ENCODE results near the gene PRR3.
A peak's percentile ranks its signal among the peaks of the same experiment; 100 is the strongest.

PRR3 gene

GRCh38 chr6:30573113-30573512, 16.0 kb downstream of the PRR3 start:
- ChIA-PET CTCF (interaction anchor here (1.2 to 1.4 kb wide), 2 partner anchors 24 to 89 kb away, joined by 4 read pairs; no protein-coding TSS in a partner anchor), POLR2A (interaction anchor here (0.6 kb wide), 1 partner anchor 16 kb away, joined by 4 read pairs; no protein-coding TSS in a partner anchor)
- no peaks in the 10 kb centered on the region for H3K9me3 ChIP-seq (ENCODE audit: control extremely low read depth in 1 of 5, control insufficient read depth in 4 of 5, insufficient read depth in 2 of 5, low read depth in 1 of 5, low read length in 4 of 5)
- H3K4me1 ChIP-seq (ENCODE audit: control extremely low read depth in 1 of 4, control insufficient read depth in 4 of 4, insufficient read depth in 4 of 4, low read length in 3 of 4), result peaks cover 11 to 36% (median 26%) of the 10 kb centered on the region in 4 experiments
- 67% methylated on average over 3 of the region's 4 CpGs for WGBS (ENCODE audit: insufficient coverage)
- no peak for DNase-seq
- peak overlapping the region in 1 of 2 experiments; percentile 44 for H3K27ac ChIP-seq (ENCODE audit: insufficient read depth in 1 of 2, low read depth in 1 of 2, low read length in 2 of 2, poor library complexity in 1 of 2, severe bottlenecking in 2 of 2)
- H3K36me3 ChIP-seq (ENCODE audit: control insufficient read depth in 4 of 4, insufficient read depth in 4 of 4, low read length in 3 of 4), result peaks cover 7 to 40% (median 21%) of the 10 kb centered on the region in 4 experiments
- no peaks in the 10 kb centered on the region for H3K27me3 ChIP-seq (replicated peaks in 2 of 5; ENCODE audit: control insufficient read depth in 4 of 5, insufficient read depth in 5 of 5, low read length in 4 of 5)
- H3K4me3 ChIP-seq (ENCODE audit: control insufficient read depth in 1 of 7, extremely low read depth in 1 of 7, insufficient read depth in 4 of 7, low read depth in 2 of 7, low read length in 6 of 7), result peak overlapping the region in 1 of 7 experiments; percentile 95

DNA sequence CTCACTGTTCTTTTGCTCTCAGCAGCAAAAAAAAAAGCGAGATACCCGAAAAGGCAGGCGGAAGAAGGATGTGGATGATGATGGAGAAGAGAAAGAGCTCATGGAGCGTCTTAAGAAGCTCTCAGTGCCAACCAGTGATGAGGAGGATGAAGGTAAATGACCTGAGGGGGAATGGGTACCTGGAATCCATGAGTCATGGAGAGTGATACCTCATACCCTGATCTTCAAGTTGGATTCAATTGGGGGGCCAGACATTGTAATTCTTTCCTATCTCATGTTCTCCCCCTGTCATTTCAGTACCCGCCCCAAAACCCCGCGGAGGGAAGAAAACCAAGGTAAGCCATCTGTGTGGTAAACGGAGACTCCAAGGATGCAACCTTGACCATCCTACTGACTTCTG, 21.0 kb downstream of the PRR3 start:
- H3K4me1 ChIP-seq (ENCODE audit: control extremely low read depth in 1 of 4, control insufficient read depth in 4 of 4, insufficient read depth in 4 of 4, low read length in 3 of 4), result peaks cover 0 to 11% (median 2%) of the 10 kb centered on the region in 4 experiments
- H3K4me3 ChIP-seq (ENCODE audit: control insufficient read depth in 1 of 7, extremely low read depth in 1 of 7, insufficient read depth in 4 of 7, low read depth in 2 of 7, low read length in 6 of 7), result no peak overlapping the region
- no peaks in the 10 kb centered on the region for H3K9me3 ChIP-seq (ENCODE audit: control extremely low read depth in 1 of 5, control insufficient read depth in 4 of 5, insufficient read depth in 2 of 5, low read depth in 1 of 5, low read length in 4 of 5)
- ChIA-PET CTCF (interaction anchor here (0.9 to 2.9 kb wide), 8 partner anchors 9 to 153 kb away, joined by 3 to 18 read pairs (median 5); no protein-coding TSS in a partner anchor), POLR2A (interaction anchor here (0.6 to 1.5 kb wide), 2 partner anchors 14 to 94 kb away, joined by 4 to 10 read pairs; no protein-coding TSS in a partner anchor)
- peaks cover 16 to 75% (median 55%) of the 10 kb centered on the region in 4 experiments for H3K36me3 ChIP-seq (ENCODE audit: control insufficient read depth in 4 of 4, insufficient read depth in 4 of 4, low read length in 3 of 4)
- H3K27me3 ChIP-seq (replicated peaks in 2 of 5; ENCODE audit: control insufficient read depth in 4 of 5, insufficient read depth in 5 of 5, low read length in 4 of 5), result no peaks in the 10 kb centered on the region
- no peak overlapping the region for H3K27ac ChIP-seq (ENCODE audit: insufficient read depth in 1 of 2, low read depth in 1 of 2, low read length in 2 of 2, poor library complexity in 1 of 2, severe bottlenecking in 2 of 2)
- WGBS (ENCODE audit: insufficient coverage), result 99% methylated on average over 8 of the region's 8 CpGs
- DNase-seq, result no peak

DNA sequence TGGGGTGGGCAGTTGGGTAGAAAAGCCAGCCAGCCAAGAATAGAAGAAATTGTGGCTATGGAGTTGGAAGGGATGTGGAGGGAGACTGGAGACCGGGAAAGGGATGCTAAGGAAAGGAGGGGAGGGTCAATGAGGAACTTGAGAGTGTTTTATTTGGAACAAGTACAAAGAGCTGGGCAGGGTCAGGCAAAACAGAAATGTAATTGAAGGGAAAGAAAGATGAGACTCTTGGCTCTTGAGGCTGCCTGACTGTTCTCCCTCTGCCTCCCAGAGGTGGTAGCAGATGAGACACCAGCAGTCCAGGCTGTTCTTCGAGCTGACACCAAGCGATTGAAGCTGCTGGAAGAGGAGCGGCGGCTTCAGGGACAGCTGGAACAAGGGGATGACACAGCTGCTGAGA, 26.8 kb downstream of the PRR3 start:
- Histone ChIP-seq H3K9me3 (ENCODE audit: control extremely low read depth in 1 of 5, control insufficient read depth in 4 of 5, insufficient read depth in 2 of 5, low read depth in 1 of 5, low read length in 4 of 5) (no peaks in the 10 kb centered on the region), H3K4me3 (ENCODE audit: control insufficient read depth in 1 of 7, extremely low read depth in 1 of 7, insufficient read depth in 4 of 7, low read depth in 2 of 7, low read length in 6 of 7) (no peak overlapping the region), H3K36me3 (ENCODE audit: control insufficient read depth in 4 of 4, insufficient read depth in 4 of 4, low read length in 3 of 4) (peaks cover 26 to 83% (median 75%) of the 10 kb centered on the region in 4 experiments), H3K27me3 (replicated peaks in 2 of 5; ENCODE audit: control insufficient read depth in 4 of 5, insufficient read depth in 5 of 5, low read length in 4 of 5) (no peaks in the 10 kb centered on the region), H3K27ac (ENCODE audit: insufficient read depth in 1 of 2, low read depth in 1 of 2, low read length in 2 of 2, poor library complexity in 1 of 2, severe bottlenecking in 2 of 2) (no peak overlapping the region), H3K4me1 (ENCODE audit: control extremely low read depth in 1 of 4, control insufficient read depth in 4 of 4, insufficient read depth in 4 of 4, low read length in 3 of 4) (no peaks in the 10 kb centered on the region)
- 100% methylated on average over 5 of the region's 5 CpGs for WGBS (ENCODE audit: insufficient coverage)
- ChIA-PET CTCF (interaction anchor here (1.7 to 3.0 kb wide), 4 partner anchors 11 to 56 kb away, joined by 4 to 23 read pairs (median 7); no protein-coding TSS in a partner anchor), POLR2A (no interaction called here)
- no peak for DNase-seq

DNA sequence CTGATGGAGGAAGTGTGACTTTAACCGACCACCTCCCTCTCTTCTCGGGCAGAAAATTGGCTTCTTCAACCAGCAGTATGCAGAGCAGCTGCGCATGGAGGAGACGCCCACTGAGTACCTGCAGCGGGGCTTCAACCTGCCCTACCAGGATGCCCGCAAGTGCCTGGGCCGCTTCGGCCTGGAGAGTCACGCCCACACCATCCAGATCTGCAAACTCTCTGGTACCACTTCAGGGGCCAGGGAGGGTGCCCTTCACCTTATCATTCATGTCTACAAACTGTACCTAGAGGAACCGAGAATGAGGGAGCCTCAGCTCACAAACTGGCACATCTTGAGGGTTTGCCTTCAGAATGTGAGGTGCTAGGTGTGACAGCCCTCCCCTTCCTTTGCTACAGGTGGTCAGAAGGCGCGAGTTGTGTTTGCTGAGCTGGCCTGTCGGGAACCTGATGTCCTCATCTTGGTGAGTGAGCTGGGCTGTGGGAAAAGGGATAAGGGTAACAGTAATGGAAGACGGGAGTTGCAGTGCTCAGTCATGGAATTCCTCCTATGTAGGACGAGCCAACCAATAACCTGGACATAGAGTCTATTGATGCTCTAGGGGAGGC, 32.8 kb downstream of the PRR3 start:
- WGBS (ENCODE audit: insufficient coverage), result 98% methylated on average over 11 of the region's 15 CpGs
- DNase-seq, result no peak
- no peaks in the 10 kb centered on the region for H3K27me3 ChIP-seq (replicated peaks in 2 of 5; ENCODE audit: control insufficient read depth in 4 of 5, insufficient read depth in 5 of 5, low read length in 4 of 5)
- ChIA-PET POLR2A (interaction anchor here (0.6 kb wide), 1 partner anchor 16 kb away, joined by 4 read pairs; no protein-coding TSS in a partner anchor), CTCF (interaction anchor here (1.0 to 2.5 kb wide), 14 partner anchors 10 to 109 kb away, joined by 3 to 9 read pairs (median 4); no protein-coding TSS in a partner anchor)
- H3K9me3 ChIP-seq (ENCODE audit: control extremely low read depth in 1 of 5, control insufficient read depth in 4 of 5, insufficient read depth in 2 of 5, low read depth in 1 of 5, low read length in 4 of 5), result no peaks in the 10 kb centered on the region
- no peak overlapping the region for H3K27ac ChIP-seq (ENCODE audit: insufficient read depth in 1 of 2, low read depth in 1 of 2, low read length in 2 of 2, poor library complexity in 1 of 2, severe bottlenecking in 2 of 2)
- peaks cover 26 to 79% (median 66%) of the 10 kb centered on the region in 4 experiments for H3K36me3 ChIP-seq (ENCODE audit: control insufficient read depth in 4 of 4, insufficient read depth in 4 of 4, low read length in 3 of 4)
- no peak overlapping the region for H3K4me3 ChIP-seq (ENCODE audit: control insufficient read depth in 1 of 7, extremely low read depth in 1 of 7, insufficient read depth in 4 of 7, low read depth in 2 of 7, low read length in 6 of 7)
- no peaks in the 10 kb centered on the region for H3K4me1 ChIP-seq (ENCODE audit: control extremely low read depth in 1 of 4, control insufficient read depth in 4 of 4, insufficient read depth in 4 of 4, low read length in 3 of 4)

GRCh38 chr6:30590509-30590908, 33.4 kb downstream of the PRR3 start:
- H3K27ac ChIP-seq (ENCODE audit: insufficient read depth in 1 of 2, low read depth in 1 of 2, low read length in 2 of 2, poor library complexity in 1 of 2, severe bottlenecking in 2 of 2), result no peak overlapping the region
- H3K9me3 ChIP-seq (ENCODE audit: control extremely low read depth in 1 of 5, control insufficient read depth in 4 of 5, insufficient read depth in 2 of 5, low read depth in 1 of 5, low read length in 4 of 5), result no peaks in the 10 kb centered on the region
- no peak for DNase-seq
- H3K4me1 ChIP-seq (ENCODE audit: control extremely low read depth in 1 of 4, control insufficient read depth in 4 of 4, insufficient read depth in 4 of 4, low read length in 3 of 4), result no peaks in the 10 kb centered on the region
- ChIA-PET POLR2A (interaction anchor here (0.7 kb wide), 1 partner anchor 17 kb away, joined by 3 read pairs; no protein-coding TSS in a partner anchor), CTCF (interaction anchor here (0.9 to 2.5 kb wide), 18 partner anchors 9 to 109 kb away, joined by 3 to 9 read pairs (median 4); no protein-coding TSS in a partner anchor)
- 100% methylated on average over 5 of the region's 8 CpGs for WGBS (ENCODE audit: insufficient coverage)
- H3K4me3 ChIP-seq (ENCODE audit: control insufficient read depth in 1 of 7, extremely low read depth in 1 of 7, insufficient read depth in 4 of 7, low read depth in 2 of 7, low read length in 6 of 7), result no peak overlapping the region
- H3K36me3 ChIP-seq (ENCODE audit: control insufficient read depth in 4 of 4, insufficient read depth in 4 of 4, low read length in 3 of 4), result peaks cover 21 to 75% (median 60%) of the 10 kb centered on the region in 4 experiments
- H3K27me3 ChIP-seq (replicated peaks in 2 of 5; ENCODE audit: control insufficient read depth in 4 of 5, insufficient read depth in 5 of 5, low read length in 4 of 5), result no peaks in the 10 kb centered on the region

- POLR2A ChIA-PET, result interaction anchor here (0.7 to 0.9 kb wide), 2 partner anchors 16 to 109 kb away, joined by 3 read pairs; no protein-coding TSS in a partner anchor
- no peaks in the 10 kb centered on the region for H3K4me1 ChIP-seq (ENCODE audit: control extremely low read depth in 1 of 4, control insufficient read depth in 4 of 4, insufficient read depth in 4 of 4, low read length in 3 of 4)
- no CpG with 5 or more reads among the region's 1 CpG for WGBS (ENCODE audit: insufficient coverage)
- H3K27ac ChIP-seq (ENCODE audit: insufficient read depth in 1 of 2, low read depth in 1 of 2, low read length in 2 of 2, poor library complexity in 1 of 2, severe bottlenecking in 2 of 2), result peak overlapping the region in 1 of 2 experiments; percentile 27
- H3K27me3 ChIP-seq (replicated peaks in 2 of 5; ENCODE audit: control insufficient read depth in 4 of 5, insufficient read depth in 5 of 5, low read length in 4 of 5), result no peaks in the 10 kb centered on the region
- H3K4me3 ChIP-seq (ENCODE audit: control insufficient read depth in 1 of 7, extremely low read depth in 1 of 7, insufficient read depth in 4 of 7, low read depth in 2 of 7, low read length in 6 of 7), result no peak overlapping the region
- peak in 2 of 3 donors; percentile 23 to 33 for DNase-seq
- H3K9me3 ChIP-seq (ENCODE audit: control extremely low read depth in 1 of 5, control insufficient read depth in 4 of 5, insufficient read depth in 2 of 5, low read depth in 1 of 5, low read length in 4 of 5), result no peaks in the 10 kb centered on the region
- CTCF ChIA-PET, result interaction anchor here (0.9 to 2.5 kb wide), 16 partner anchors 9 to 110 kb away, joined by 3 to 9 read pairs (median 4); no protein-coding TSS in a partner anchor
- H3K36me3 ChIP-seq (ENCODE audit: control insufficient read depth in 4 of 4, insufficient read depth in 4 of 4, low read length in 3 of 4), result peaks cover 20 to 70% (median 55%) of the 10 kb centered on the region in 4 experiments
These were observed 33.9 kb downstream of the PRR3 start for GRCh38 chr6:30591008-30591407.

- POLR2A ChIA-PET, result interaction anchor here (1.4 kb wide), 1 partner anchor 15 kb away, joined by 4 read pairs; no protein-coding TSS in a partner anchor
- no peaks in the 10 kb centered on the region for H3K27me3 ChIP-seq (replicated peaks in 2 of 5; ENCODE audit: control insufficient read depth in 4 of 5, insufficient read depth in 5 of 5, low read length in 4 of 5)
- no peak for DNase-seq
- no peak overlapping the region for H3K4me3 ChIP-seq (ENCODE audit: control insufficient read depth in 1 of 7, extremely low read depth in 1 of 7, insufficient read depth in 4 of 7, low read depth in 2 of 7, low read length in 6 of 7)
- H3K9me3 ChIP-seq (ENCODE audit: control extremely low read depth in 1 of 5, control insufficient read depth in 4 of 5, insufficient read depth in 2 of 5, low read depth in 1 of 5, low read length in 4 of 5), result no peaks in the 10 kb centered on the region
- CTCF ChIA-PET, result interaction anchor here (0.6 to 1.7 kb wide), 7 partner anchors 9 to 110 kb away, joined by 3 to 7 read pairs (median 4); no protein-coding TSS in a partner anchor
- no peaks in the 10 kb centered on the region for H3K4me1 ChIP-seq (ENCODE audit: control extremely low read depth in 1 of 4, control insufficient read depth in 4 of 4, insufficient read depth in 4 of 4, low read length in 3 of 4)
- no peak overlapping the region for H3K27ac ChIP-seq (ENCODE audit: insufficient read depth in 1 of 2, low read depth in 1 of 2, low read length in 2 of 2, poor library complexity in 1 of 2, severe bottlenecking in 2 of 2)
- H3K36me3 ChIP-seq (ENCODE audit: control insufficient read depth in 4 of 4, insufficient read depth in 4 of 4, low read length in 3 of 4), result peaks cover 16 to 58% (median 47%) of the 10 kb centered on the region in 4 experiments
- WGBS (ENCODE audit: insufficient coverage), result no CpG with 5 or more reads among the region's 1 CpG
These were observed 35.2 kb downstream of the PRR3 start for GRCh38 chr6:30592287-30592686.

Measured in common myeloid progenitor, CD34-positive (primary cell).